ENCODE data around the gene APLP2.

Gene APLP2

DNA sequence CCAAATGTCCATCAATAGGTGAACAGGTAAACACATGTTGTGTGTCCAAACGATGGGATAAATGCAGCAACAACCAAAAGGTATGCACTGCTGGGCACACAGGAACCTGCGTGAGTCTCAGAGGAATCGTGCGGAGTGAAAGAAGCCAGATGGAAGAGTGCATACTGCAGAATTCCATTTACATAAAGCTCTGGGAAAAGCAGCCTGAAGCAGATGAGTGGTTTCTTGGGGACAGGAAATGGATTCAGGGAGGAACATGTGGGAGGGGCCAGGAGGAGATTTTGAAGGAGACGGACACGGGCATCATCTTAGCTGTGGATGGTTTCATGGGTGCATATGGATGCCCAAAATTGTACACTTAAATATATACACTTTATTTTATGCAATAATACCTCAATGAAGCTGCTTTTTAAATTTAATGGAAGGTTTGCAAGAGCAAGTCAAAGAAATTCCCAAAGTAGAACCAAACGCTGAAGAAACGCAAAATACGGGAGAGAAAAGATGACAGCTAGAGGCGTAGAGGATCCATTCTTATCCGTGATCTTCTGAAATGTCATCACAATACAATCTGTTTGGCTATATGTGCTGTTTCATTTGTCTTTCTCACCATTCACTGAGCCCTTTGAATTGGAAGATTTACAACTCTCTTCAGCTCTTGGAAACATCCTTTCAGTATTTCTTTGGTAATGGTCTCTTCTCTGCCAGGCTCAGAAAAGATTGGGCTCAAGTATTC is 114.3 kb downstream of the APLP2 start:
- Histone ChIP-seq H3K27ac (no peak overlapping the region), H3K4me3 (no peak overlapping the region)
- DNase-seq (ENCODE audit: low spot score): no peak
- no peak for TF ChIP-seq CTCF (IDR thresholded peaks at IDR 0.05)

DNA sequence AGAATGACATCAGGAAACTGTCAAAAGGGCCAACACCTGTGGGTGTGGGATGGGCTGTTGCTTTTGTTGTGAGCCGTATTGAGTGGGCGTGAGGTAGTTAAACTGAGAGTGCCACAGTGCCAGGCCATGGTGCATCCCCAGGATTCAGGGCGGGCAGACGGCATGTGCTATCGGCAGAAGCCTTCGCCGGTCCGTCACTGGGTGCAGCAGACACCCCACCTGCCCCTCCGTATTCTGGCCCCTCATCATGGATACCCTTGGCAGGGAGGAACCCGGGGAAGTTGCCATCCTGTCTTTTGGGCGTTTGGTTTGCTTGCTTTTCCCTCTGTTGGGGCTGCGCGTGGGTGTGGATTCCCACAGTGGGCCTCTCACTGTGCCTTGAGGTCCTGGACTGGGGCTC is 117.4 kb downstream of the APLP2 start:
- DNase-seq (ENCODE audit: low spot score): no peak
- no peak for TF ChIP-seq CTCF (IDR thresholded peaks at IDR 0.05)
- H3K4me3 ChIP-seq: no peak overlapping the region
- H3K27ac ChIP-seq: no peak overlapping the region

DNA sequence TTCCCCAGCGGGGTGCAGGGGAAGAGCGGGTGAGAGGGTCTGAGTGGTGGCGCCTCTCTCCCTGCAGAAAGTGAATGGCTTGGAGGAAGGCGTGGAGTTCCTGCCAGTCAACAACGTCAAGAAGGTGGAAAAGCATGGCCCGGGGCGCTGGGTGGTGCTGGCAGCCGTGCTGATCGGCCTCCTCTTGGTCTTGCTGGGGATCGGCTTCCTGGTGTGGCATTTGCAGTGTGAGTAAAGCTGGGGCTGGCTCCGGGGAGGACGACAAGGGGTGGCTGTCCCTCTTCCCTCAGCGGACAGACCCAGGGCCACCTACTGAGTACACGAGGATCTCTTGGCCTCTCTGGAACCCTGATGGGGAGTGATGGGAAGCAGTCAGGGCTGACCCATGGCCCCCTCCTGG is 118.4 kb downstream of the APLP2 start:
- no peak for TF ChIP-seq CTCF (IDR thresholded peaks at IDR 0.05)
- DNase-seq (ENCODE audit: low spot score): no peak
- Histone ChIP-seq H3K4me3 (no peak overlapping the region), H3K27ac (no peak overlapping the region)

- DNase-seq (ENCODE audit: low spot score): no peak
- Histone ChIP-seq H3K27ac (no peak overlapping the region), H3K4me3 (no peak overlapping the region)
- no peak for TF ChIP-seq CTCF (IDR thresholded peaks at IDR 0.05)
Observed at GRCh38 chr11:130188585-130189347, 119.1 kb downstream of the APLP2 start.

GRCh38 chr11:130189492-130190210 is 120.0 kb downstream of the APLP2 start:
- no peak overlapping the region for H3K27ac ChIP-seq
- TF ChIP-seq CTCF (IDR thresholded peaks at IDR 0.05): no peak
- no peak overlapping the region for H3K4me3 ChIP-seq
- DNase-seq (ENCODE audit: low spot score): no peak

GRCh38 chr11:130190371-130190881 is 120.7 kb downstream of the APLP2 start:
- Histone ChIP-seq H3K4me3 (no peak overlapping the region), H3K27ac (no peak overlapping the region)
- TF ChIP-seq CTCF (IDR thresholded peaks at IDR 0.05): no peak
- no peak for DNase-seq (ENCODE audit: low spot score)
